ENCODE data around the gene NAALADL2.

Gene NAALADL2

GRCh38 chr3:174907027-174907426 lies 47.9 kb downstream of the NAALADL2 start:
- peaks cover 5% of the 10 kb centered on the region for H3K4me1 ChIP-seq (ENCODE audit: control insufficient read depth, insufficient read depth, low read length)
- no peak overlapping the region for H3K4me3 ChIP-seq (ENCODE audit: low read length)
- no peaks in the 10 kb centered on the region for H3K36me3 ChIP-seq (ENCODE audit: control insufficient read depth, insufficient read depth, low read length)
- no peaks in the 10 kb centered on the region for H3K27me3 ChIP-seq (ENCODE audit: control insufficient read depth, insufficient read depth, low read length)
- H3K9me3 ChIP-seq (ENCODE audit: control insufficient read depth, low read length): no peaks in the 10 kb centered on the region
- no peak overlapping the region for H3K9ac ChIP-seq (ENCODE audit: low read length)

DNA sequence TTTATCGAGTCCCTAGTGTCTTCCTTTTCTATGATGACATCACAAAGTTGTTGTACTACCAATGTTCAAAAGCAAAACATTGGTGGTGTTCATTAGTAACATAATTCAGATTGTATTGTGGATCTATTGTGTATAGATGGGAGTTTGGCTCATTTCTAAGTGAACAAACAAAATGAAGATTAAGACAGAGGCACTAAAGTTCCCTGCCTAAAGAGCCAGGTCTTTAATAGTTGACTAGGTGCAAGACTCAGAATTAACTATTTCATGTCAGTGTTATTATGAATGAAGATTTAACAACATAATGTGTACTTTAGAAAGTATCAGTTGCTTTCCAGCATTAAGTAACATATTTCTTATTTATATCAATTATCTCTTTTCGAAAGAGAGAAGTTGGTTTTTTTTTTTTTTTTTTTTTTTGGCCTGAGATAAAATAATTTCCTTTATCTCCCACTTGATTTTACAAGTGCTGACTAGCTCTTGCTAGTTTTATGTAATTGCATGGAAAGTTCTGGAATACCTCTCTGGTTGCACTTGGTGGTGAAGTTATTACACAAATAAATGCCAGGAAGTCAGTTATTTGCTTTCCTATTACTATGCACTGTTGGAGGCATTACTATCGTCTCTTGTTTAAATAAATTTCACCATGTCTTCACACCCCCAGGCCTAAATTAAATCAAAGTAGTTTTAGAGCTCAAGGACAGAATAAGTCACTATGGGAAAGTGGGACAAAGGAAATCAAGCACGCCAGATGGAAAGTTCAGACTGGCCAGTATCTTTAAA lies 48.7 kb downstream of the NAALADL2 start:
- Histone ChIP-seq H3K4me3 (ENCODE audit: low read length) (no peak overlapping the region), H3K4me1 (ENCODE audit: control insufficient read depth, insufficient read depth, low read length) (peaks cover 5% of the 10 kb centered on the region), H3K27me3 (ENCODE audit: control insufficient read depth, insufficient read depth, low read length) (no peaks in the 10 kb centered on the region), H3K9me3 (ENCODE audit: control insufficient read depth, low read length) (no peaks in the 10 kb centered on the region), H3K9ac (ENCODE audit: low read length) (no peak overlapping the region), H3K36me3 (ENCODE audit: control insufficient read depth, insufficient read depth, low read length) (no peaks in the 10 kb centered on the region)

- Histone ChIP-seq H3K9ac (ENCODE audit: low read length) (no peak overlapping the region), H3K4me3 (ENCODE audit: low read length) (no peak overlapping the region), H3K9me3 (ENCODE audit: control insufficient read depth, low read length) (no peaks in the 10 kb centered on the region), H3K4me1 (ENCODE audit: control insufficient read depth, insufficient read depth, low read length) (no peaks in the 10 kb centered on the region), H3K36me3 (ENCODE audit: control insufficient read depth, insufficient read depth, low read length) (no peaks in the 10 kb centered on the region), H3K27me3 (ENCODE audit: control insufficient read depth, insufficient read depth, low read length) (no peaks in the 10 kb centered on the region)
Measured at GRCh38 chr3:174931473-174932353, 72.6 kb downstream of the NAALADL2 start.

- Histone ChIP-seq H3K4me3 (ENCODE audit: low read length) (no peak overlapping the region), H3K9ac (ENCODE audit: low read length) (no peak overlapping the region), H3K4me1 (ENCODE audit: control insufficient read depth, insufficient read depth, low read length) (no peaks in the 10 kb centered on the region), H3K27me3 (ENCODE audit: control insufficient read depth, insufficient read depth, low read length) (no peaks in the 10 kb centered on the region), H3K9me3 (ENCODE audit: control insufficient read depth, low read length) (no peaks in the 10 kb centered on the region), H3K36me3 (ENCODE audit: control insufficient read depth, insufficient read depth, low read length) (no peaks in the 10 kb centered on the region)
Measured at GRCh38 chr3:174936590-174936989, 77.5 kb downstream of the NAALADL2 start.

- no peaks in the 10 kb centered on the region for H3K9me3 ChIP-seq (ENCODE audit: control insufficient read depth, low read length)
- no peak overlapping the region for H3K4me3 ChIP-seq (ENCODE audit: low read length)
- H3K36me3 ChIP-seq (ENCODE audit: control insufficient read depth, insufficient read depth, low read length): no peaks in the 10 kb centered on the region
- no peaks in the 10 kb centered on the region for H3K4me1 ChIP-seq (ENCODE audit: control insufficient read depth, insufficient read depth, low read length)
- H3K27me3 ChIP-seq (ENCODE audit: control insufficient read depth, insufficient read depth, low read length): no peaks in the 10 kb centered on the region
- no peak overlapping the region for H3K9ac ChIP-seq (ENCODE audit: low read length)
Measured at GRCh38 chr3:174937478-174937877, 78.3 kb downstream of the NAALADL2 start.

- no peaks in the 10 kb centered on the region for H3K36me3 ChIP-seq (ENCODE audit: control insufficient read depth, insufficient read depth, low read length)
- H3K9ac ChIP-seq (ENCODE audit: low read length): no peak overlapping the region
- no peaks in the 10 kb centered on the region for H3K27me3 ChIP-seq (ENCODE audit: control insufficient read depth, insufficient read depth, low read length)
- no peak overlapping the region for H3K4me3 ChIP-seq (ENCODE audit: low read length)
- H3K4me1 ChIP-seq (ENCODE audit: control insufficient read depth, insufficient read depth, low read length): no peaks in the 10 kb centered on the region
- no peaks in the 10 kb centered on the region for H3K9me3 ChIP-seq (ENCODE audit: control insufficient read depth, low read length)
Measured at GRCh38 chr3:174938102-174938501, 79.0 kb downstream of the NAALADL2 start.

DNA sequence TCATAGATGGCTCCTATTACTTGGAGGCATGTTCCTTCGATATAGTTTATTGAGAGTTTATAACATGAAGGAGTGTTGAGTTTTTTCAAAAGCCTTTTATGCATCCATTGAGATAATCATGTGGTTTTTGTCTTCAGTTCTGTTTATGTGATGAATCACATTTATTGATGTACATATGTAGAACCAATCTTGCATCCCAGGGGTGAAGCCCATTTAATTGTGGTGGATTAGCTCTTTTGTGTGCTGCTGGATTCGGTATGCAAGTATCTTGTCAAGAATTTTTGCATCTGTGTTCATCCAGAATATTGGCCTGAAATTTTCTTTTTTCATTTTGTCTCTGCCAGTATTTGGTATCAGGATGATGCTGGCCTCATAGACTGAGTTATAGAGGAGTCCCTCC lies 81.0 kb downstream of the NAALADL2 start:
- H3K4me3 ChIP-seq (ENCODE audit: low read length): no peak overlapping the region
- no peaks in the 10 kb centered on the region for H3K36me3 ChIP-seq (ENCODE audit: control insufficient read depth, insufficient read depth, low read length)
- H3K4me1 ChIP-seq (ENCODE audit: control insufficient read depth, insufficient read depth, low read length): no peaks in the 10 kb centered on the region
- no peaks in the 10 kb centered on the region for H3K9me3 ChIP-seq (ENCODE audit: control insufficient read depth, low read length)
- H3K9ac ChIP-seq (ENCODE audit: low read length): no peak overlapping the region
- no peaks in the 10 kb centered on the region for H3K27me3 ChIP-seq (ENCODE audit: control insufficient read depth, insufficient read depth, low read length)

DNA sequence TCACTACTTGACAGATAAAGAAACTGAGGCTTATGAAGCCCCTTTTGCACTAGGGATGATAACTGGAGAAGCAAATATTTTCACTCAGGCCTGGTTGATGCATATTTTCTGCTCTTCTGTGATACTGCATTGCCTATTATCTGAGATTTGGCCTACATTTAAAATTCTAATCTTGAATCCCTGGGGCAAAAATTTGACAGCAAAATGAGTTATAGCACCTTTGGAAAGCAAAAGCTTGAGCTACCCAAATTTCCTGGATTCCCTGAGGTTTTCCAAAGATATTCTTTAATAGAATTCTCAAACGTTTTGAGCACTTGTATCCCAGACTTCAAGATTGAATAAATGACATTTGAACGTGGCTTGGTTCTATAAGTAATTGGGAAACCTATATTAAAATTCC lies 86.1 kb downstream of the NAALADL2 start:
- H3K4me1 ChIP-seq (ENCODE audit: control insufficient read depth, insufficient read depth, low read length): no peaks in the 10 kb centered on the region

GRCh38 chr3:174945951-174946350 lies 86.8 kb downstream of the NAALADL2 start:
- no peaks in the 10 kb centered on the region for H3K36me3 ChIP-seq (ENCODE audit: control insufficient read depth, insufficient read depth, low read length)
- no peaks in the 10 kb centered on the region for H3K27me3 ChIP-seq (ENCODE audit: control insufficient read depth, insufficient read depth, low read length)
- H3K9me3 ChIP-seq (ENCODE audit: control insufficient read depth, low read length): no peaks in the 10 kb centered on the region
- H3K4me1 ChIP-seq (ENCODE audit: control insufficient read depth, insufficient read depth, low read length): no peaks in the 10 kb centered on the region
- no peak overlapping the region for H3K9ac ChIP-seq (ENCODE audit: low read length)
- no peak overlapping the region for H3K4me3 ChIP-seq (ENCODE audit: low read length)

More for the DNA sequence above, 86.1 kb downstream of the NAALADL2 start:
- Histone ChIP-seq H3K9me3 (ENCODE audit: control insufficient read depth, low read length) (no peaks in the 10 kb centered on the region), H3K4me3 (ENCODE audit: low read length) (no peak overlapping the region), H3K9ac (ENCODE audit: low read length) (no peak overlapping the region), H3K36me3 (ENCODE audit: control insufficient read depth, insufficient read depth, low read length) (no peaks in the 10 kb centered on the region), H3K27me3 (ENCODE audit: control insufficient read depth, insufficient read depth, low read length) (no peaks in the 10 kb centered on the region)

- no peaks in the 10 kb centered on the region for H3K27me3 ChIP-seq (ENCODE audit: control insufficient read depth, insufficient read depth, low read length)
- no peak overlapping the region for H3K9ac ChIP-seq (ENCODE audit: low read length)
- H3K36me3 ChIP-seq (ENCODE audit: control insufficient read depth, insufficient read depth, low read length): no peaks in the 10 kb centered on the region
- no peaks in the 10 kb centered on the region for H3K9me3 ChIP-seq (ENCODE audit: control insufficient read depth, low read length)
- H3K4me1 ChIP-seq (ENCODE audit: control insufficient read depth, insufficient read depth, low read length): no peaks in the 10 kb centered on the region
- no peak overlapping the region for H3K4me3 ChIP-seq (ENCODE audit: low read length)
Measured at GRCh38 chr3:174949523-174949922, 90.4 kb downstream of the NAALADL2 start.

- Histone ChIP-seq H3K4me1 (ENCODE audit: control insufficient read depth, insufficient read depth, low read length) (no peaks in the 10 kb centered on the region), H3K9me3 (ENCODE audit: control insufficient read depth, low read length) (no peaks in the 10 kb centered on the region), H3K9ac (ENCODE audit: low read length) (no peak overlapping the region), H3K36me3 (ENCODE audit: control insufficient read depth, insufficient read depth, low read length) (no peaks in the 10 kb centered on the region), H3K4me3 (ENCODE audit: low read length) (no peak overlapping the region), H3K27me3 (ENCODE audit: control insufficient read depth, insufficient read depth, low read length) (no peaks in the 10 kb centered on the region)
Measured at GRCh38 chr3:174951034-174951433, 91.9 kb downstream of the NAALADL2 start.

- H3K9me3 ChIP-seq (ENCODE audit: control insufficient read depth, low read length): no peaks in the 10 kb centered on the region
- no peaks in the 10 kb centered on the region for H3K36me3 ChIP-seq (ENCODE audit: control insufficient read depth, insufficient read depth, low read length)
- no peaks in the 10 kb centered on the region for H3K4me1 ChIP-seq (ENCODE audit: control insufficient read depth, insufficient read depth, low read length)
- H3K9ac ChIP-seq (ENCODE audit: low read length): no peak overlapping the region
- no peak overlapping the region for H3K4me3 ChIP-seq (ENCODE audit: low read length)
- no peaks in the 10 kb centered on the region for H3K27me3 ChIP-seq (ENCODE audit: control insufficient read depth, insufficient read depth, low read length)
Measured at GRCh38 chr3:174951498-174952005, 92.4 kb downstream of the NAALADL2 start.
